Testis (tissue), 5 donors: ENCODE data around the gene FAM169A. TPM values are rescaled to one million over a fixed set of nuclear protein-coding genes. Genes with fewer than 3 reads are reported as not detected.
"Not testable (repeated sequence)": the region's sequence is repeated elsewhere in the genome, so short reads cannot be mapped to it uniquely, and the experiment has no call there.

Source experiments
- DNase-seq: peaks from one replicate; pipeline ENCODE4 v3.0.0-alpha.2; 2019
- H3K27ac ChIP-seq, 2 donors: fragments of 200-600 bp; sonication (generic); one replicate each; pipeline ENCODE4 v1.5.1; 2019
- H3K27me3 ChIP-seq: fragments of 200-600 bp; sonication (generic); one replicate; pipeline ENCODE4 v1.5.1; 2019
- H3K36me3 ChIP-seq: fragments of 200-600 bp; sonication (generic); one replicate; pipeline ENCODE4 v1.5.1; 2017; ENCODE audit warnings: low read depth; ENCODE audit errors: missing control alignments
- H3K4me1 ChIP-seq: fragments of 200-600 bp; sonication (generic); one replicate; pipeline ENCODE4 v1.5.1; 2019
- H3K4me3 ChIP-seq, 2 donors: fragments of 200-600 bp; sonication (generic); one replicate each; pipeline ENCODE4 v1.5.1; 2017 to 2019
- H3K9me3 ChIP-seq: fragments of 200-600 bp; sonication (generic); one replicate; pipeline ENCODE4 v1.5.1; 2017
- CTCF ChIP-seq, 3 experiments: fragments of 450-650 bp in 2 of 3; fragments of 200-600 bp in 1 of 3; sonication (generic) in 1 of 3; IDR thresholded peaks; one replicate each; pipeline ENCODE4 v1.5.1; 2016 to 2019; ENCODE audit warnings: antibody characterized with exemption in 3 of 3, mild to moderate bottlenecking in 2 of 3, moderate library complexity in 1 of 3
- POLR2A ChIP-seq: fragments of 450-650 bp; IDR thresholded peaks from one replicate; pipeline ENCODE4 v1.6.1; 2017; ENCODE audit warnings: antibody characterized with exemption, mild to moderate bottlenecking, moderate library complexity
- WGBS, 2 donors: methylation state at CpG; one replicate each; pipeline ENCODE4 v1.1.5; 2018; 5-methylcytosine and 5-hydroxymethylcytosine counted together
- intact Hi-C: fragments of 100-400 bp; cut with DNase I; formaldehyde crosslinking; loops from one replicate; pipeline ENCODE4 v1.15.1; 2023; ENCODE audit warnings: low total_unique reads
- long read RNA-seq, 2 donors: transcript quantifications; one replicate each; lab custom pipeline, GENCODE V29; 2026
- polyA plus RNA-seq: library from polyadenylated mRNA; stranded (reverse); fragments of 350-450 nt; fragmentation: Illumina TruSeq; extraction: RNeasy Lipid Tissue Mini Kit (QIAGEN cat#74804); gene quantifications from one replicate; pipeline ENCODE4 v1.2.3, GENCODE V29; 2014; ENCODE audit warnings: low read depth, low replicate concordance; ENCODE audit not compliant: insufficient read depth
- total RNA-seq, 2 donors: library from RNA; depleted of rRNA; stranded (reverse); fragments of >200 nt; gene quantifications; one replicate each; pipeline ENCODE4 v1.2.3, GENCODE V29; 2016

The FAM169A gene
- total RNA-seq (10 to 100 TPM; 58.6 to 69.2 TPM), polyA plus RNA-seq (25.1 TPM)
- long read RNA-seq, donor 1: 0 reads
- long read RNA-seq, donor 2: 0 reads

GRCh38 chr5:74865804-74866595 lies at the start of gene FAM169A:
TSS of gene FAM169A (minus strand) at chr5:74866387. CDS start at chr5:74841676, 24,711 bp downstream.
- intact Hi-C loops: no loop called here
- Histone ChIP-seq H3K27ac (peak within 1 kb of the TSS; percentile 87 to 88), H3K4me1 (peaks cover 11% of the 10 kb centered on the region), H3K9me3 (no peaks in the 10 kb centered on the region), H3K4me3 (peak within 1 kb of the TSS; percentile 70 to 76), H3K27me3 (no peaks in the 10 kb centered on the region), H3K36me3 (no peaks in the 10 kb centered on the region)
- WGBS, 2 donors: 0% methylated on average over 8 to 113 of the region's 119 CpGs
- peak; percentile 53 for DNase-seq
- TF ChIP-seq POLR2A: no peak
- no peak for TF ChIP-seq CTCF (IDR thresholded peaks at IDR 0.05)

- H3K36me3 ChIP-seq: no peaks in the 10 kb centered on the region
- no peaks in the 10 kb centered on the region for H3K27me3 ChIP-seq
- no peak for DNase-seq
- H3K9me3 ChIP-seq: no peaks in the 10 kb centered on the region
- WGBS, 2 donors: 81 to 86% methylated on average over 1 of the region's 1 CpG
- no peaks in the 10 kb centered on the region for H3K4me1 ChIP-seq
- intact Hi-C loops: no loop called here
- no peak overlapping the region for H3K4me3 ChIP-seq
- TF ChIP-seq POLR2A: no peak
- TF ChIP-seq CTCF (IDR thresholded peaks at IDR 0.05): no peak
- H3K27ac ChIP-seq: no peak overlapping the region
Measured at GRCh38 chr5:74915488-74915887, 49.3 kb upstream of the FAM169A start.

GRCh38 chr5:74911421-74911820 lies 45.2 kb upstream of the FAM169A start:
- intact Hi-C loops, H3K27me3 ChIP-seq, H3K36me3 ChIP-seq, H3K27ac ChIP-seq, H3K4me1 ChIP-seq, H3K4me3 ChIP-seq, H3K9me3 ChIP-seq, DNase-seq: not testable (repeated sequence)
- 80 to 97% methylated on average over 1 to 2 of the region's 2 CpGs for WGBS, 2 donors

- intact Hi-C loops, H3K27me3 ChIP-seq, H3K9me3 ChIP-seq, H3K27ac ChIP-seq, H3K36me3 ChIP-seq, DNase-seq, H3K4me1 ChIP-seq, H3K4me3 ChIP-seq: not testable (repeated sequence)
Measured at GRCh38 chr5:74909888-74910287, 43.7 kb upstream of the FAM169A start.

- H3K4me1 ChIP-seq, H3K27ac ChIP-seq, DNase-seq, H3K27me3 ChIP-seq, intact Hi-C loops, H3K4me3 ChIP-seq, H3K36me3 ChIP-seq, H3K9me3 ChIP-seq: not testable (repeated sequence)
- WGBS, 2 donors: 82 to 91% methylated on average over 6 of the region's 6 CpGs
Measured at GRCh38 chr5:74908237-74908636, 42.0 kb upstream of the FAM169A start.

GRCh38 chr5:74904713-74905112 lies 38.5 kb upstream of the FAM169A start:
- H3K36me3 ChIP-seq, H3K4me1 ChIP-seq, H3K27ac ChIP-seq, intact Hi-C loops, DNase-seq, H3K4me3 ChIP-seq, H3K27me3 ChIP-seq, H3K9me3 ChIP-seq: not testable (repeated sequence)
- 92 to 96% methylated on average over 4 of the region's 4 CpGs for WGBS, 2 donors
